Lung microvascular endothelial cell (primary cell): ENCODE data around the gene TASP1. TPM values are rescaled to one million over a fixed set of nuclear protein-coding genes. Genes with fewer than 3 reads are reported as not detected.
A peak's percentile ranks its signal among the peaks of the same experiment; 100 is the strongest.

Experiments
- DNase-seq, 2 donors: peaks; one replicate each; pipeline versions ENCODE4 v3.0.0 to v3.0.0-alpha.2; 2010; ENCODE audit warnings: low read depth in 2 of 2
- total RNA-seq: library from RNA; depleted of rRNA; stranded (reverse); fragments of >200 nt; gene quantifications from 2 replicates; pipeline ENCODE4 v1.2.1, GENCODE V29; 2014

TASP1 gene
- total RNA-seq, 1 donor from 2014 or later = 6.5 TPM

GRCh38 chr20:13571662-13572061 is 67.1 kb downstream of the TASP1 start:
- no peak for DNase-seq

DNA sequence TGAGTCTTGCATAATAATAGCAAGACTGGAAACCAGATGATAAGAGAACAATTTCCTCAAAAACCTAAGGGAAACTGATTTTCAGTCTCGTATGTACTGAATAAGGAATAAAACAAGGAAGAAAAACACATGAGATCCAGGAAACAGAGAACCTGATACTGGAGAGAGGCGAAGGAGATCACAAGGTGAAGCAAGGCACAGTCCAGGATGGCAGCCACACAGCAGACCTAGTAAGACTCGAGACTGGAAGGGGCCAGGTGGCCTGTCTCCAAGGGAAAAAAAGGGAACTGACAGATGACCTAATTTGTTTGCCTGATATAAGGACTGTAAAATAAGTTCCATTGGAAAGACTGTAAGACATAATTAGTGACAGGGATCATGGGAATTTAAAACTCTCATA is 71.1 kb downstream of the TASP1 start:
- DNase-seq = no peak

DNA sequence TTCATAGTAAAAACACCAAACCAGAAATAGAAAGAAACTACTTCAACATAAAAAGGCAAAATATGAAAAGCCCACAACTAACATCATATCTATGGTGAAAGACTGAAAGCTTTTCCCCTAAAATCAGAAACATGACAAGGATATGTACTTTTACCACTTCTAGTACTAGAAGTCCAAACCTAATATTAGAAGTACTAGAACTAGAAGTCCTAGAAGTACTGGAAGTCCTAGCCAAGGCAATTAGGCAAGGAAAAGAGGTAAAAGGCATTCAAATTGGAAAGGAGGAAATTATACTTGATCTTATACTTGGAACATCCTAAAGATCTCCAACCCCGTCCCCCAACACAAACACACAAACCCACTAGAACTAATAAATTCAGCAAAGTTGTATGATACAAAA is 74.9 kb downstream of the TASP1 start:
- no peak for DNase-seq

- DNase-seq = peak in 1 of 2 donors; percentile 3
Observed at GRCh38 chr20:13554706-13555105, 84.0 kb downstream of the TASP1 start.

GRCh38 chr20:13554076-13554475 is 84.7 kb downstream of the TASP1 start:
- peak in 1 of 2 donors; percentile 44 for DNase-seq

DNA sequence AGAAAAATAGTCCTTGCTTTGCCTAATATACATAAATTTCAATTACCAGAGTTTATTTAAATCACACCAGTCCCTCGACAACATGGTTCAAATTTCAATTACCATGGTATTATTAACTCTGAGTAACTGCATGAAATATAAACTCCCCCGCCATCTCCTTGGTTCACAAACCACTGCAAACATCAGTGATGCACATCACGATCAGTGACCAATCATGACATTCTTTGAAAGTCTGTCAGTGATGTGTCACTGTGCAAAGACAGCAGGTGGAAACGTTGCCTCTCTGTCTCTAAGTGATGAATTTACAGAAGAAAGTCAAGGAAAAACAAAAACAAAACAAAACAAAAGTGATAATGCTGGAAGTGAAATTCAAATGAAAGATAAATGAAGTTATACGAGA is 86.7 kb downstream of the TASP1 start:
- no peak for DNase-seq

DNA sequence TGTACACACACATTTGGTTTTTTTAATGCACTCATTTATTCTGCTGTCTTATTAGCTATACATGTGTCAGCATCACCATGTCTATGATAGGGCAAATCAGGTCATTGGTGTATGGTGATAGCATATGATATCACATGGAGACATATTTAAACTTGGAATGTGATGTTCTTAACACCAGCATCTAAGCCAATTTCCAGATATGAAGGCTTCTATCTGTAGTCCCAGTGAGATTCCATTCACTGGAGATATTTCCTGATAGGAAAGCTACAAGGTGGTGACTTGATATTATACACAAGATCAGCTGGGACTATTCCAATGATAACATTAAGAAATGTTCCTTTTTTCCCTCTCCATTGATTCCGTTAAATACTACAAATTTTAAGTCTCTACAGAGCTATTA is 89.3 kb downstream of the TASP1 start:
- DNase-seq = peak in 1 of 2 donors; percentile 56

DNA sequence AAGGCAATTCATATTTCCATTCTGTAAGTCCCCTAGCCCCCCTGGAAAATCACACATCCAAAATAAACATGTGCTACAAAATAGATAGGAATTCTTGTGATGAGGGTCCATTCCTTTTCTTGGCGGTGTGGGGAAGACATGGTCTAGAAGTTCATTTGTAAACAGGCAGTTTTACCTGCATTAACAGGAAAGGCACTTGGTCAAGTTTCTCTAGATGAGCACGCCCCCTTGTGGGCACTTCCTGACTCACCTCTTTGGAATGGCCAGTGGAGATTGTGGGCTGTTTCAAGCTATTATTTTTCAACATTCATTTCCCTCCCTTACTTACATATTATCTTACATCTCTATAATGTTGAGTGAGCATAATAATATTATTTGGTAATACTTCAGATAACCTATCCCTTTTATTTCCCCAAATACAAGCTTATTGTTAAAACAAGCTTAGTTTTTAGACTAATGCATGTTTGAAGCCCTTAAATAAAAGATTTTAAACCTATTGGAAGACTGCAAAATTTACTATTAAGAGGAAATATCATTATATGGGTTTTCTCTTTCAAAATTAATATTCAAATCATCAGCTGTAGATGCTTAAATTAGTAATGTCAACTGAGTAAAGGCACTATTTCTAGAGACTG is 92.1 kb downstream of the TASP1 start:
- peak; percentile 70 to 83 for DNase-seq

- no peak for DNase-seq
Observed at GRCh38 chr20:13545790-13546189, 92.9 kb downstream of the TASP1 start.

GRCh38 chr20:13543783-13544182 is 94.9 kb downstream of the TASP1 start:
- DNase-seq = no peak

GRCh38 chr20:13535627-13536026 is 103.1 kb downstream of the TASP1 start:
- no peak for DNase-seq

GRCh38 chr20:13533946-13534345 is 104.8 kb downstream of the TASP1 start:
- DNase-seq = peak in 1 of 2 donors; percentile 20

DNA sequence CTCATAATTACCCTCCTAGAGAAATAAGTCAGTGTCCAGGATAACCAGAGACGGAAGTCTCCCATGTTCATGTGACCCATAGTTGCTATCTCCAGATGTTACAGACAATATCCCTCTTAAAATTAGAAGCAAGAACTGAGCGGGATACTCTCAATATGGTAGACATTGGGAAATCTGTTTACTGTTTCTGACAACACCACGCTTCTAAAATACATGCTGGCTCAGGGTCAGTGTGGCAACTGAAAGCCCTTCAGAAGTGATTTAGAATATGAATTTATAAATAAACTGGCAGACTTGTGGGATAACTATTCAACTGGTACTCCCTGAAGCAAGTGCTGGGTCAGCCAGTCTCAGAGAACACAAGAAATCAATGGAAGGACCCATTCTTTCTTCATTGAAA is 108.6 kb downstream of the TASP1 start:
- DNase-seq = no peak

- no peak for DNase-seq
Observed at GRCh38 chr20:13526551-13526950, 112.2 kb downstream of the TASP1 start.

- peak in 1 of 2 donors; percentile 82 for DNase-seq
Observed at GRCh38 chr20:13525225-13525940, 113.3 kb downstream of the TASP1 start.

DNA sequence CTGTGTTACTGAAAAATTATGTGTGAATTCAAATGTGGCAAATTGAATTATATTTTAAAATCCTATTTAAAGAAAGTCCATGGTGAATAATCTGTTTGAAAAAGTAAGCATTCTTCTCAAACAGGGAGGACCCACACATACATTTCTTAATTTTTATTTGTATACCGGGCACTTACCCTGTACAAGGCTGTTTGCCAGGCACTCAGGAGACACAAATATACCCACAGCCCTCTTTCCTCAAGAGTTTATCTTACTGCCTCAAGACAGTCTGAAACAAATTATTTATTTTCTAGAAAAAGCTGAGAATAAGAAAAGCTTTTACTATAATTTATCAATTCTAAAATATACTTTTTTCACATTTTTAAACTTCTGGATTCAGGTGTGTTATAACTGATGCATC is 114.4 kb downstream of the TASP1 start:
- DNase-seq = no peak

DNA sequence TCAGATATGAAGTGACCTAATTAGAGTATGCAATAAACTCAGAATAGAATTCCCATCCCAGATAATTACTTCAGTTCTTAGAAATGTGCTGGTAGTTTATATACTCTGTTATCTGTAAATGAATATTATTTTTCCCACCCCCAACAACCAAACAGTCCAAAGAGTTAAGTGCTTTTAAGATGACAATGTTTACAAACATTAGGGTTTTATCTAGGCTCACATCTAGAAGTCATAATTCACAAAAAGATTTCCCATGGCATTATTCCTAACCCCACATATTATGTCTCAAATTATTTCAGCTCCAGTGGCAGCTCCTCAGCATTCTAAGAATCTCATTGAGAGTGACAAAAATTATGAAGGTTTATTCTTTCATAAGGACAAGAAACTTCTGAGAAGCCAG is 120.9 kb downstream of the TASP1 start:
- no peak for DNase-seq

DNA sequence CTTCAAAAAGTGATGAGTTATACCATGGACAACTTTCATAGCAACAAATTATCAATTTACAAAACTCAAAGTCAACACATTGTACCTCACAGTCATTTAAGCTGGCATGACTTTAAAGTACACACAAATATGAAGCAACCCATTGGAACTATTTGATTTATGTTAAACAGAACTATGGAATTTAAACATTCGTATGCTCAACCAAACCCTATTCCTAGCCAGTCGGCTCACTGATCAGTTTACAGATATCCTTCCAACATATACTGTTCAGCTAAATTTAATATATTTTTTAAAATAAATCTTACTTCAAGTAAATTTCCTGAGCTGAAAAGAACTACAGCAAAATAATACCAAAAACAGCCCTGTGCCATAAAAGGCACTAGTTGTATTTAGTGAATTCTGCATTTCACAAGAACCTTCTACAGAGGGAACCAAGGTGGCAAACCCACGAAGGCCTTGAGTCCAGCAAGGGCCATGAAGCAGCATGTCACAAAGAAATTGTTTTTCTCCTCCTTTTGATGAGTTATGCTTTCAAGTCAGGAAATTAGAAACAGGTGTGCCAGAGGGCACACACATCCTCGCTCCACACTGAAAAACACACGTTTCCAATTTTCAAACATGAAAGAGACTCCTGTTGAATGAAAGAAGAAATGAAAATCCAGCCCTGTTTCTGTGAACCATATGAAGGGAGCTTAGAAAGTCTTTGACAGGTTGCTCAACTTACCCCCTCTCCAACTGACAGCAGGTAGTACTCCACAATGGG is 122.8 kb downstream of the TASP1 start:
- DNase-seq = no peak

GRCh38 chr20:13515291-13515690 is 123.4 kb downstream of the TASP1 start:
- no peak for DNase-seq

DNA sequence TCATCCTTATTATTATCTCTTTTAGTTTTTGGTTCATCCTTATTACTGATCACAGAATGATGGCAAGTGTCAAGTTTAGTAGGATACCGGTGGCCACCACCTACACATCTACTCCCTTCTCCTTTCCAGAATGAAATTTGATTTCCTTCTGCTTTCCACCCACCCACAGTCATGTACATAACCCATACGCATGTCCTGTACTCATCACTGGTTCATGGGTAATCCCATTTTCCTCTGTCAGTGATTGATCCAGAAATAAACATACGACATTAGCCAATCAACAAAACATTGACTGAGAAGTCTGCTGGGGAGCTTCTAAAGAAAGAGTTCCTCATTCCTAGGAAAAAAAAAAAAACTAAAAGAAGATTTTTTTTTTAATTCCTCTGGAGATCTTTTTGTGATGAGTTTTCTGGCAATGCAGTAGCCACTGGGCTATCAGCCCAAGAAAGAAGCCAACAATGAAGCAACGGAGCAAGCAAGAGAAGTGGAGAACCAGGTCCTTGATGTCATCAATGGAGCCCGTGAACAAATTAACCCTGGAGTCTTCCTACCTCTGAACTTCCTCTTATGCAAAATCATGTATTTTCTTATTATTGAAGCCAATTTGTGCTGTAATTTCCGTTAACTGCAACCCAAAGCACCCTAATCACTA is 127.8 kb downstream of the TASP1 start:
- no peak for DNase-seq

DNA sequence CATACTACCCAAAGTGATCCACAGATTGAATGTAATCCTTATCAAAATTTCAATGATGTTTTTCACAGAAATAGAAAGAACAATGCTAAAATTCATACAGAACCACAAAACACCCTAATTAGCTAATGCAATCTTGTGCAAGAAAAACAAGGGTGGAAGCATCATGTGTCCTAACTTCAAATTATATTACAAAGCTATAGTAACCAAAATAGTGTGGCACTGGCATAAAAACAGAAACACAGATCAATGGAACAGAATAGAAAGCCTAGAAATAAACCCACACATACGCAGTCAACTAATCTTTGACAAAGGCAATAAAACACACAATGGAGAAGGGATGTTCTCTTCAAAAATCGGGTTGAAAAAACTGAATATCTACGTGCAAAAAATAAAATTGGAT is 131.1 kb downstream of the TASP1 start:
- DNase-seq = no peak

DNA sequence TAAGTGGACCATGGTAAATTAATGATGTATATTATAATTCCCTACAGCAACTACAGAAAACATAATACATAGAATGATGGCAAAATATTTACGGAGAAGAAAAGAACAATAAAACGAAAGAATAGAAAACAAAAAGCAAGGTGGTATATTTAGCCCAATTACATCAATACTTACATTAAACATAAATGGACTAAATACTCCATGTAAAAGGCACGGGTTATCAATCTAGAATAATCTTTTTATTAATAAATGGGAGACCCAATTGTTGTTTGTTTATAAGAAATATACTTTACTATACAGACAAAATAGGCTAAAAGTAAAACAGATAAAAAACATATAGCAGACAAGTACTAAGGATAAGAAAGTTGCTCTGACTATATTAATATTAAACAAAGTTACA is 137.2 kb downstream of the TASP1 start:
- no peak for DNase-seq
